Muscle layer of colon (tissue), 2 donors: ENCODE results near the gene PLCZ1.

Experiments
- H3K27ac ChIP-seq: one replicate; pipeline ENCODE4 v1.7.0; 2013; ENCODE audit warnings: low read depth, mild to moderate bottlenecking, low read length, moderate library complexity
- H3K27me3 ChIP-seq, 2 donors: one replicate each; pipeline ENCODE4 v1.7.0; 2013; ENCODE audit warnings: low read length in 2 of 2, mild to moderate bottlenecking in 2 of 2; ENCODE audit not compliant: insufficient read depth in 2 of 2, control insufficient read depth in 1 of 2
- H3K36me3 ChIP-seq: one replicate; pipeline ENCODE4 v1.7.0; 2013; ENCODE audit warnings: mild to moderate bottlenecking, low read length; ENCODE audit not compliant: insufficient read depth
- H3K4me1 ChIP-seq: one replicate; pipeline ENCODE4 v1.7.0; 2013; ENCODE audit warnings: mild to moderate bottlenecking, low read length; ENCODE audit not compliant: insufficient read depth
- H3K4me3 ChIP-seq, 2 donors: one replicate each; pipeline ENCODE4 v1.7.0; 2013; ENCODE audit warnings: low read length in 2 of 2, low read depth in 1 of 2, mild to moderate bottlenecking in 1 of 2, moderate library complexity in 1 of 2
- H3K9ac ChIP-seq: one replicate; pipeline ENCODE4 v1.7.0; 2013; ENCODE audit warnings: low read length
- H3K9me3 ChIP-seq: one replicate; pipeline ENCODE4 v1.7.0; 2013; ENCODE audit warnings: mild to moderate bottlenecking, low read length
- donor health status: abdominal sarcoma.
- donor health status: Adenocarcinoma of cecum.

Gene PLCZ1

DNA sequence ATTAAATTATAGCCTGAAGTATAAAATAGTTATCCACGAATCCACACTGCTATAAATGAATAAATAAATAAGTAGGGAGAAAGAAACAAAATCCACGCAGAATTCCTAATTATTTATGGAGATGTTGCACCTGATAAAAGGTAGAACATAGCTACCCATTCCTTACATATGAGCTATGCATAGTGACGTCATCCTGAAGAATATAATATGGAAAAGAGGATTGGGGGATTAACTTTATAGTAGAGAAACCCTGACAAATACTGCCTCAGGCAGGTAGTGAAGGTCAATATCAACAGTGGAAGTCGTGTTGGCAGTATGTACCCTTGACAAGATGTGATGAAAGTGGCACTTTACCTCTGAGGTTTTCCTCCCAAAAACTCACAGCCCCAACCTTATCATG is 82.5 kb downstream of the PLCZ1 start:
- Histone ChIP-seq H3K4me1 (no peaks in the 10 kb centered on the region), H3K27ac (no peak overlapping the region), H3K4me3 (no peak overlapping the region), H3K9me3 (peaks cover 4% of the 10 kb centered on the region), H3K27me3 (no peaks in the 10 kb centered on the region), H3K36me3 (no peaks in the 10 kb centered on the region), H3K9ac (no peak overlapping the region)

DNA sequence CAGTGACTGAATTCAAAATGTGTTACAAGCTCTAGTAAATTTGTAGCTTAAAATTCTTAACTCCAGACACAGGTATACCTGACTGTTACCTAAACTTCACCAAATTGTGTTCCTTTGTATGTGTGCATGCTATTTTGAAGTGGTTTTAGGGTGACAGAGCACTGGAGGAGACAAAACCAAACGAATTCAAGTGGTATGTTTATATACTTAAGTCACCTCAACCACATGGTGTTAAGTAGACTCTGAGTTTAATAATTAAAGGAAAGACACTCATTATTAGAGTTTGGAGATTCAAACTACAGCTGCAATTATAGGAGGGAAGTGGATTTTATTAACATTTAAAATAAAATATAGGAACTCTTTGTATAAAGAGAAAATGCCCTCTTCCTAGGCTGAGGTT is 84.3 kb downstream of the PLCZ1 start:
- Histone ChIP-seq H3K4me3 (no peak overlapping the region), H3K36me3 (no peaks in the 10 kb centered on the region), H3K9ac (no peak overlapping the region), H3K4me1 (no peaks in the 10 kb centered on the region), H3K27ac (no peak overlapping the region), H3K27me3 (no peaks in the 10 kb centered on the region), H3K9me3 (no peaks in the 10 kb centered on the region)

DNA sequence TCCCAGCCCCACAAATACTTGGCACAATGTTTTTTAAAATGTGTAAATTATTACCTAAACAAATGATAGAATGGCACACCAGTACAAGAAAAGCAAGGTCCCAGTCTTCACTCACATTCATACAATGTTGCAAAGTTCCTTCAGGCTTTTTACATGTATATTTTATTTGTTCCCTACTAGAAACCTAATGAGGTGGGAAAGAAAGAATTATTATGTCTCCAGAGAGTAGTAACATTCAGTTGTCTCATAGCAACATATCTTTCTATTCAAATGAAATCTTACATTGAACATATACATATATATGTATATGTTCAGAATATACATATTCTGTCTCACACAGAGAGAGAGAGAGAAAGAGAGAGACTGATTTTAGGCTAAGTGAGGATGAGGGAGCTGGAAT is 85.2 kb downstream of the PLCZ1 start:
- Histone ChIP-seq H3K9ac (no peak overlapping the region), H3K27ac (no peak overlapping the region), H3K27me3 (no peaks in the 10 kb centered on the region), H3K4me1 (no peaks in the 10 kb centered on the region), H3K9me3 (no peaks in the 10 kb centered on the region), H3K4me3 (no peak overlapping the region), H3K36me3 (no peaks in the 10 kb centered on the region)

DNA sequence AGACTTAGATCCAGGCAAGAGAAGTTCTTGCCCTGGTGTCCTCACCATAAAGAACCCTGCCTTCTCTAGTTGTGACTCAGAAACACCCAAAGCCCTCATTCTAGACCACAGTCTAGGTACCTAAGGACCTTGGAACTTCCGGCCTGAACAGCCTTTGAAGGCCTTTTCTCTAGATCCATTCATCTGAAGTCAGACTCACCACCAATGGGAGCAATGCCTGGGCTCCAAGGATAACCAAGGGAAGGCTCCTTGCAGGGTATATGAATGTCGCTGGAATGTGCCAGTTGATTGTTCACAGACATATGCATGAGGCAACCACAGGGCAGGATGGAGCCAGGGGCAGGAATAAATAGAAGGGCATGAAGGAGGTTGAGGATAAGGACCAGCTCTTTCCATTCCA is 86.3 kb downstream of the PLCZ1 start:
- Histone ChIP-seq H3K27ac (no peak overlapping the region), H3K9ac (no peak overlapping the region), H3K9me3 (no peaks in the 10 kb centered on the region), H3K4me1 (no peaks in the 10 kb centered on the region), H3K4me3 (no peak overlapping the region), H3K36me3 (no peaks in the 10 kb centered on the region), H3K27me3 (no peaks in the 10 kb centered on the region)

DNA sequence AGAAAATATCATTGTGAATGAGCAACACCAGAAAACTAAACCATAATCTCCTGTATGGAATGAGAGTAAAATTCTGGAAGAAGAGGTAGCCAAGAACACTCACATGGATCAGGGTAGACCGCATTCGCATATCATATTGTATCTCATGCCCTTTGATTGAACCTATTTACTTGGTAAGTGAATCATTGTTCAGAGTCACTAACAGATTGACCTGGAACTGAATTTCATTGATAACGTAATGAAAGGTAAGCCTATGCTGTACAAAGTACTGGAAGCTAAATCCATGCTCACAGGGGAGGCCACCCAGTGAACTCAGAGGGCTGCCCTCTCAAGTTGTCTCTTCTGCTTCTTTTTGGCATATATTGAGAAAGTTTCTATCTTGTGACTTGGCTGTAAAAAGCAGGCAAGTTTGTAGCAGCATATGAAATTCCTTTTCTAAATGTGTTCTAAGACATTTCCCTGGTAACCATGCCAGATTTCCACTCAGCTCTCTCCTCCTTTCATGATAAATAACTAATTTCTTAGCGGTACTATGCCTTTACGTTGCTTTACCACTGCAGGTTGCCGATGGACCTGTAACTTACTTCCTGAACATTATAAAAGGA is 91.4 kb downstream of the PLCZ1 start:
- Histone ChIP-seq H3K9me3 (no peaks in the 10 kb centered on the region), H3K4me1 (peaks cover 12% of the 10 kb centered on the region), H3K36me3 (no peaks in the 10 kb centered on the region), H3K27ac (no peak overlapping the region), H3K4me3 (no peak overlapping the region), H3K9ac (no peak overlapping the region), H3K27me3 (no peaks in the 10 kb centered on the region)

DNA sequence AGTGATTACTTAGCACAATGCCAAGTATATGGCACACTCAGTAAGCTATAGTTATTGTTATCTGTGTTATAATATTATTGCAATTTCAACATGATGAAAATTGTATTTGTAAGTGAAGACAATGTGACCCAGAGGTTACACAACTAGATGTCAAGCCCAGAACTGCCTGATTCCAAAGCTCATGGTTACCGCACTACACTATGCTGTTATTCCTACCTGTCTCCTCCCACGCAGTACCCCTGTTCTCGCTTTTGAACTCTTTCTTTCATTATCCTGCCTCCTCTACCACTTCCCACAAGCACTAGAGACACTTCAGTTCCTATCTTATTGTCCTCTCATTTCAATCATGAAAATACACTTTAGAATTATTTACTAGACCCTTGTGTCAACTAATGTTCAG is 93.2 kb downstream of the PLCZ1 start:
- H3K4me3 ChIP-seq = no peak overlapping the region
- no peak overlapping the region for H3K9ac ChIP-seq
- no peaks in the 10 kb centered on the region for H3K9me3 ChIP-seq
- peaks cover 12% of the 10 kb centered on the region for H3K4me1 ChIP-seq
- no peaks in the 10 kb centered on the region for H3K27me3 ChIP-seq
- no peak overlapping the region for H3K27ac ChIP-seq
- H3K36me3 ChIP-seq = no peaks in the 10 kb centered on the region

DNA sequence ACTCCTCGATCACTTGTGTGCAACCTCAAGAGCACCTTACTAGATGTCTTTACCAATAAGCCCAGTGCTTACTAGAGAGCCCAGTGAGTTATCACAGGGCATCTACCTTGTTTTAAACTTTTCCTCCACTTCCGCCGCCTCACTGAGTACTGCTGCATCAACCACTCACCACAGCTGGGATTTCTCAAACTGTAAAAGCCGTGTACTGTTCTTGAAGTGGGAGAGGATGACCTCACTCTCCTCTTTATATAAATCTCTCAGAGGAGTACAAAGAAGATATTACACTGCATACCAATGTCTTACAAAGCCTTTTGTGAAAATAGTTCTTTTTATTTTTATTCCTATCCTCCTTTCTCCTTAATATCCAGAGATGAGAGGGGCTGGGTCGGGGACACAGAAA is 94.1 kb downstream of the PLCZ1 start:
- Histone ChIP-seq H3K9ac (no peak overlapping the region), H3K4me1 (peaks cover 12% of the 10 kb centered on the region), H3K9me3 (no peaks in the 10 kb centered on the region), H3K4me3 (no peak overlapping the region), H3K36me3 (no peaks in the 10 kb centered on the region), H3K27me3 (no peaks in the 10 kb centered on the region), H3K27ac (no peak overlapping the region)

DNA sequence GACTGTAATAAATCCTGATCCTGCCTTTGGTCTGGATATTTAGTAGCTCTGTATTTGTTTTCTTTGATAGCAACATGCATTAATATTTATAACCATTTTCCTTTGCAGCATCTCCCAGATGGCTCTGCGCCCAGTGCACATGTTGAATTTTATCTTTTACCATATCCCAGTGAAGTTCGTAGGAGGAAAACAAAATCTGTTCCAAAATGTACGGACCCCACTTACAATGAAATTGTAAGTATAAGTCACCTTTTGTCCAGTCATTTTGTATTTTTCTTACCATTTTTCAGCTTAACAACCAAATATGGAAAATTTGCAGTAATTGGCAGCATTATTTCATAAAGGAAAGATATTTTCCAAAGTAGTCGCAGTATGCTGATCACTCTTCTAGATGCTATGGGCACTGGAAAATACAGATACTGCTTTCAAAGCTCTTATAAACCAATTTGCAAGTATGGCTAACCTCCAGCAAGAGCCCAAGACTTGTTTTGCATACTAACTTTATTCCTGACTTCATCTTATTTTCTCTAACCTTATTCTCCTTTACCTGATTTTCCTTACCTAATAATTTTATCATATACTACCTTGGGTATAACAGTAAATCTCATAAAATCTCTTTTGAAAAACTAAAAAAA is 97.4 kb downstream of the PLCZ1 start:
- no peaks in the 10 kb centered on the region for H3K36me3 ChIP-seq
- H3K4me1 ChIP-seq = peaks cover 12% of the 10 kb centered on the region
- no peak overlapping the region for H3K4me3 ChIP-seq
- H3K27ac ChIP-seq = no peak overlapping the region
- no peak overlapping the region for H3K9ac ChIP-seq
- no peaks in the 10 kb centered on the region for H3K27me3 ChIP-seq
- no peaks in the 10 kb centered on the region for H3K9me3 ChIP-seq

DNA sequence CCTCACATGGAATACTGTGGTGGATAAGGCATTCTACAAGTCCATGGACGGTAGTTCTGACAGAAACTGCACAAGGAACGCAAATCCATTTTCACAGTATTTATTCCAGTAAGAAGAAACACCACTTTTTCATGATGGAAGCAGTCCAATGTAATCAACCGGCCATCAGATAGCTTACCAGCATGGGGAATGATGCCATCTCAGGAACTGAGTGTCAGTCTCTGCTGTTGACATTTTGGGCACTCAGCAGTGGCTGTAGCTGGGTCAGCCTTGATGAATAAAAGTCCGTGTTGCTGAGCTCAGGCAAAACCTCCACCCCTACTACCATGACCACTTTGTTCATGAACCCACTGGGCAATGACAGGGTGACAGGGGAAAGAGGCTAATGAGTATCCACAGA is 103.4 kb downstream of the PLCZ1 start:
- no peaks in the 10 kb centered on the region for H3K36me3 ChIP-seq

More for the DNA sequence above, 103.4 kb downstream of the PLCZ1 start:
- Histone ChIP-seq H3K9ac (no peak overlapping the region), H3K9me3 (no peaks in the 10 kb centered on the region), H3K27ac (no peak overlapping the region), H3K4me3 (no peak overlapping the region), H3K4me1 (no peaks in the 10 kb centered on the region), H3K27me3 (no peaks in the 10 kb centered on the region)
